ENCODE data around the gene RIMS3. TPM values are rescaled to one million over a fixed set of nuclear protein-coding genes. Genes with fewer than 3 reads are reported as not detected.

RIMS3 gene
- polyA plus RNA-seq, 1 donor (not counting 4 experiments of a cell fraction or from before 2014, with no cell fraction given), result 1.7 TPM

GRCh38 chr1:40699787-40700186 is 34.3 kb upstream of the RIMS3 start:
- FAIRE-seq, result no peak
- H3K4me3 ChIP-seq (ENCODE audit: control insufficient read depth in 2 of 3, extremely low read depth in 1 of 3, insufficient read depth in 2 of 3, low read depth in 1 of 3, low read length in 3 of 3), result no peak overlapping the region
- no peaks in the 10 kb centered on the region for H3K9me3 ChIP-seq (ENCODE audit: control insufficient read depth, low read depth, low read length)
- H3K36me3 ChIP-seq (ENCODE audit: control insufficient read depth in 2 of 2, extremely low read depth in 1 of 2, insufficient read depth in 2 of 2, low read length in 2 of 2), result no peaks in the 10 kb centered on the region
- no peak overlapping the region for H3K9ac ChIP-seq (ENCODE audit: control insufficient read depth, extremely low read depth, insufficient read depth, low read length)
- H3K9me1 ChIP-seq (ENCODE audit: control insufficient read depth, extremely low read depth, insufficient read depth, low read length), result peaks cover 2% of the 10 kb centered on the region
- DNase-seq (ENCODE audit: low read depth, low spot score), result no peak
- no peak for TF ChIP-seq EZH2 (IDR thresholded peaks at IDR 0.05; ENCODE audit: low read length)
- TF ChIP-seq, protein P1, sequence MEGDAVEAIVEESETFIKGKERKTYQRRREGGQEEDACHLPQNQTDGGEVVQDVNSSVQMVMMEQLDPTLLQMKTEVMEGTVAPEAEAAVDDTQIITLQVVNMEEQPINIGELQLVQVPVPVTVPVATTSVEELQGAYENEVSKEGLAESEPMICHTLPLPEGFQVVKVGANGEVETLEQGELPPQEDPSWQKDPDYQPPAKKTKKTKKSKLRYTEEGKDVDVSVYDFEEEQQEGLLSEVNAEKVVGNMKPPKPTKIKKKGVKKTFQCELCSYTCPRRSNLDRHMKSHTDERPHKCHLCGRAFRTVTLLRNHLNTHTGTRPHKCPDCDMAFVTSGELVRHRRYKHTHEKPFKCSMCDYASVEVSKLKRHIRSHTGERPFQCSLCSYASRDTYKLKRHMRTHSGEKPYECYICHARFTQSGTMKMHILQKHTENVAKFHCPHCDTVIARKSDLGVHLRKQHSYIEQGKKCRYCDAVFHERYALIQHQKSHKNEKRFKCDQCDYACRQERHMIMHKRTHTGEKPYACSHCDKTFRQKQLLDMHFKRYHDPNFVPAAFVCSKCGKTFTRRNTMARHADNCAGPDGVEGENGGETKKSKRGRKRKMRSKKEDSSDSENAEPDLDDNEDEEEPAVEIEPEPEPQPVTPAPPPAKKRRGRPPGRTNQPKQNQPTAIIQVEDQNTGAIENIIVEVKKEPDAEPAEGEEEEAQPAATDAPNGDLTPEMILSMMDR (optimal IDR thresholded peaks at IDR 0.05 in 1 of 3, IDR thresholded peaks at IDR 0.05 in 1 of 3, conservative IDR thresholded peaks at IDR 0.05 in 1 of 3; ENCODE audit: extremely low read depth in 1 of 3, insufficient read depth in 2 of 3, low read length in 3 of 3), result no peak
- H3K79me2 ChIP-seq (ENCODE audit: control insufficient read depth, insufficient read depth, low read length), result peaks cover 84% of the 10 kb centered on the region
- dilution Hi-C loops (cut with MboI; ENCODE audit: extremely low pct_ligation_motif_present, low sequenced_read_pairs), result no loop called here
- no peaks in the 10 kb centered on the region for H3K27me3 ChIP-seq (ENCODE audit: control insufficient read depth, extremely low read depth, insufficient read depth, low read length)
- H3K4me1 ChIP-seq (ENCODE audit: control insufficient read depth, extremely low read depth, insufficient read depth, low read length), result peaks cover 17% of the 10 kb centered on the region
- peaks cover 3% of the 10 kb centered on the region for H4K20me1 ChIP-seq (ENCODE audit: control insufficient read depth, extremely low read depth, insufficient read depth, low read length)
- no peak overlapping the region for H3K27ac ChIP-seq (ENCODE audit: control insufficient read depth, insufficient read depth, low read length)
- H2AFZ ChIP-seq (ENCODE audit: control insufficient read depth, low read length), result no peak overlapping the region
- no peak overlapping the region for H3K4me2 ChIP-seq (ENCODE audit: control insufficient read depth, extremely low read depth, insufficient read depth, low read depth, low read length)

DNA sequence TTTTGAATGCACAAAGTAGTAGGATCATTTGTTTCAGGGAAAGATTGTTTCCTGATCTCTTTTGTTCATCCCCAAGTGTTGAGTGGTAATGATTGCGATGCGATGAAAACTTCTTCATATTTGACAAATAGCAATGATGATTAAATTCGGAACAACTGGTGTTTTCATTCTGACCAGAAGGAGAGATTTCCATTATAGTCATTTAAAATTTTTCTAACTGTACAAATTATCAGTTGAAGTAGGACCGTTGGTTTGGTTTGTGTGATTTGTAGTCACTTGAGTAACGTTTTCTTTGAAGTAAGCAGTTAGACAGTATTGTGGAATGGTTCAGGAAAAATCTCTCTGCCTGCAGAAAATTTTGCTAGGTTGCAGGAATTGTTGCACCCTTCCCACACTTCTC is 32.0 kb upstream of the RIMS3 start:
- no peak for TF ChIP-seq EZH2 (IDR thresholded peaks at IDR 0.05; ENCODE audit: low read length)
- TF ChIP-seq, protein P1 (optimal IDR thresholded peaks at IDR 0.05 in 1 of 3, IDR thresholded peaks at IDR 0.05 in 1 of 3, conservative IDR thresholded peaks at IDR 0.05 in 1 of 3; ENCODE audit: extremely low read depth in 1 of 3, insufficient read depth in 2 of 3, low read length in 3 of 3), result no peak
- dilution Hi-C loops (cut with MboI; ENCODE audit: extremely low pct_ligation_motif_present, low sequenced_read_pairs), result no loop called here
- Histone ChIP-seq H3K27me3 (ENCODE audit: control insufficient read depth, extremely low read depth, insufficient read depth, low read length) (no peaks in the 10 kb centered on the region), H3K27ac (ENCODE audit: control insufficient read depth, insufficient read depth, low read length) (no peak overlapping the region), H3K36me3 (ENCODE audit: control insufficient read depth in 2 of 2, extremely low read depth in 1 of 2, insufficient read depth in 2 of 2, low read length in 2 of 2) (no peaks in the 10 kb centered on the region), H3K79me2 (ENCODE audit: control insufficient read depth, insufficient read depth, low read length) (peaks cover 89% of the 10 kb centered on the region), H3K9me3 (ENCODE audit: control insufficient read depth, low read depth, low read length) (no peaks in the 10 kb centered on the region), H3K4me3 (ENCODE audit: control insufficient read depth in 2 of 3, extremely low read depth in 1 of 3, insufficient read depth in 2 of 3, low read depth in 1 of 3, low read length in 3 of 3) (no peak overlapping the region), H3K9ac (ENCODE audit: control insufficient read depth, extremely low read depth, insufficient read depth, low read length) (no peak overlapping the region), H3K4me1 (ENCODE audit: control insufficient read depth, extremely low read depth, insufficient read depth, low read length) (peaks cover 18% of the 10 kb centered on the region), H2AFZ (ENCODE audit: control insufficient read depth, low read length) (no peak overlapping the region), H3K4me2 (ENCODE audit: control insufficient read depth, extremely low read depth, insufficient read depth, low read depth, low read length) (no peak overlapping the region), H4K20me1 (ENCODE audit: control insufficient read depth, extremely low read depth, insufficient read depth, low read length) (peaks cover 3% of the 10 kb centered on the region), H3K9me1 (ENCODE audit: control insufficient read depth, extremely low read depth, insufficient read depth, low read length) (no peaks in the 10 kb centered on the region)
- FAIRE-seq, result no peak
- DNase-seq (ENCODE audit: low read depth, low spot score), result no peak

Data from keratinocyte (primary cell).